PC-3 (cell line): Measurements from ENCODE around the gene TIMP2. TPM values are rescaled to one million over a fixed set of nuclear protein-coding genes. Genes with fewer than 3 reads are reported as not detected.
A peak's percentile ranks its signal among the peaks of the same experiment; 100 is the strongest.

Experiments
- ATAC-seq: fragments of 200-7000 bp; cut with Tn5 transposase; 2 replicates; pipeline ENCODE4 v1.9.1; 2020; ENCODE audit warnings: mild to moderate bottlenecking, moderate library complexity
- BruUV-seq: library from RNA; stranded (reverse); fragments of 400-500 nt; replicated peaks from 2 replicates; lab custom pipeline; 2021; lab: Mats Ljungman, UMichigan
- CTCF ChIA-PET: fragments of 300-600 bp; sonication (Branson Sonifier 250); formaldehyde crosslinking; loops from one replicate; lab custom pipeline; 2022; ENCODE audit warnings: antibody characterized with exemption; lab: Charles Lee
- POLR2A ChIA-PET: fragments of 300-600 bp; sonication (Branson Sonifier 250); formaldehyde crosslinking; loops from one replicate; lab custom pipeline; 2022; ENCODE audit warnings: antibody characterized with exemption; ENCODE audit not compliant: unreplicated experiment; lab: Charles Lee
- DNase-seq: peaks from one replicate; pipeline ENCODE4 v3.0.0-alpha.2; 2015
- H2AFZ ChIP-seq: fragments of 300-600 bp; sonication (generic); 2 replicates; pipeline ENCODE4 v1.6.0; 2016; ENCODE audit warnings: antibody characterized with exemption, low read length
- H3F3A ChIP-seq: fragments of 300-600 bp; sonication (generic); one replicate; pipeline ENCODE4 v1.6.0; 2017; ENCODE audit warnings: antibody characterized with exemption, low read length, control low read depth, mild to moderate bottlenecking; ENCODE audit not compliant: unreplicated experiment
- H3K27ac ChIP-seq: fragments of 300-600 bp; sonication (generic); 2 replicates; pipeline ENCODE4 v1.5.1; 2016; ENCODE audit warnings: mild to moderate bottlenecking, low read length
- H3K27me3 ChIP-seq: fragments of 300-600 bp; sonication (generic); 2 replicates; pipeline ENCODE4 v1.6.1; 2016; ENCODE audit warnings: low read length, mixed read lengths
- H3K36me3 ChIP-seq: fragments of 300-600 bp; sonication (generic); 2 replicates; pipeline ENCODE4 v1.6.1; 2016; ENCODE audit warnings: low read depth, mixed run types, low read length, mixed read lengths
- H3K4me1 ChIP-seq: fragments of 300-600 bp; sonication (generic); 2 replicates; pipeline ENCODE4 v1.5.1; 2016; ENCODE audit warnings: low read length; ENCODE audit not compliant: insufficient read depth
- H3K4me2 ChIP-seq: fragments of 300-600 bp; sonication (generic); 2 replicates; pipeline ENCODE4 v1.6.0; 2016; ENCODE audit warnings: low read length
- H3K4me3 ChIP-seq: fragments of 300-600 bp; sonication (generic); 2 replicates; pipeline ENCODE4 v1.5.1; 2016; ENCODE audit warnings: mild to moderate bottlenecking, low read length, mixed read lengths
- H3K79me2 ChIP-seq: fragments of 300-600 bp; sonication (generic); 2 replicates; pipeline ENCODE4 v1.6.1; 2017; ENCODE audit warnings: low read length, mixed read lengths
- H3K9ac ChIP-seq: fragments of 300-600 bp; sonication (generic); 2 replicates; pipeline ENCODE4 v1.6.0; 2016; ENCODE audit warnings: mild to moderate bottlenecking, low read length
- H3K9me2 ChIP-seq: fragments of 300-600 bp; sonication (generic); replicated peaks from 2 replicates; pipeline ENCODE4 v1.6.1; 2016; ENCODE audit warnings: mixed run types, low read length, mixed read lengths
- H3K9me3 ChIP-seq: fragments of 300-600 bp; sonication (generic); 2 replicates; pipeline ENCODE4 v1.6.1; 2016; ENCODE audit warnings: low read length, mixed read lengths
- H4K20me1 ChIP-seq: fragments of 300-600 bp; sonication (generic); 2 replicates; pipeline ENCODE4 v1.6.1; 2016; ENCODE audit warnings: low read length, mixed read lengths
- EZH2 ChIP-seq: fragments of 300-600 bp; sonication (generic); IDR thresholded peaks from one replicate; pipeline ENCODE4 v1.6.1; 2017; ENCODE audit warnings: antibody characterized with exemption, mild to moderate bottlenecking, low read length; ENCODE audit not compliant: unreplicated experiment
- EZH2phosphoT487 ChIP-seq: fragments of 300-600 bp; sonication (generic); IDR thresholded peaks from 2 replicates; pipeline ENCODE4 v1.6.1; 2018; ENCODE audit warnings: mild to moderate bottlenecking, antibody characterized with exemption, low read length, borderline replicate concordance
- intact Hi-C: fragments of 100-400 bp; cut with micrococcal nuclease; formaldehyde crosslinking; loops from 2 replicates; pipeline ENCODE4 v1.9.0; 2023
- total RNA-seq: library from RNA; depleted of rRNA; stranded (reverse); fragments of >200 nt; gene quantifications from 2 replicates; pipeline ENCODE4 v1.2.3, GENCODE V29; 2014
- TF ChIP-seq, protein P1 (sequence below): fragments of 300-600 bp; sonication (generic); conservative IDR thresholded peaks from 2 replicates; pipeline ENCODE4 v1.5.1; 2017; ENCODE audit warnings: antibody characterized with exemption, low read depth, mild to moderate bottlenecking, low read length

TIMP2 gene
- total RNA-seq, 1 experiment from 2014 or later, result 60.1 TPM

DNA sequence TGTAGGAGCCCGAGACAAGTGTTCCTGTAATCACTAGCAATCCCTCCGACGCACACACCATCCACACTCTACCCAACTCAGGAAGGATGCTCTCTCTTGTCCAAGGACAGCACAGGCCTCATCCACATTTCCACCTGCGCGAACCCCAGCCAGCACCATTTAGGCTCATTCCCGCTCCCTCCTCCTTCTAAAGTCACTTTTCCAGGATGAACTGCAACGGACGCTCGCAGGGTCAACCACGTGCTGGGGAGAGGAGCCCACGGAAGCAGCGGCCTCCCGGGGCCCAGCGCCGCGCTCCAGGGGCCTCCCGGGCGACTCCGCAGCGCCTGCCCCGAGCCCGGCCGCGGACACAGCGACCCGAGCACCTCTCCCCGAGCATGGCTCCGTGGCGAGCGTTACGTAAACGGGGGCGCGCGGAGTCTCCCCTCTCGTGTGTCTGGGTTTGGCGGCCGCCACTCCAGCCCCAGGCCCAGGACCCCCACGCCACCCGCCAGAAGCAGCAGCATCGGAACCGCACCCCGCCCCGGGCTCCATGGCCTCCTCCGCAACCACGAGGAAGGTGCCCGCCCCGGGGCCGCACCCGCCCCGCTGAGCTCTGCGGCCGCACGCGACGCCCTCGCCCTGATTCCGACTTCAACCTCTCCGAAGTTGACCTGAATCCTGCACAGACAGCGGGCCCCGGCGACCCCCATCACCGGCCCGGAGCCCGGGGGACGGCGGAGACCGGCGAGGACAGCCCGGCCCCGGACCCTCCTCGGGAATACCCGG lies 85.2 kb downstream of the TIMP2 start:
- DNase-seq, result peak; percentile 43

DNA sequence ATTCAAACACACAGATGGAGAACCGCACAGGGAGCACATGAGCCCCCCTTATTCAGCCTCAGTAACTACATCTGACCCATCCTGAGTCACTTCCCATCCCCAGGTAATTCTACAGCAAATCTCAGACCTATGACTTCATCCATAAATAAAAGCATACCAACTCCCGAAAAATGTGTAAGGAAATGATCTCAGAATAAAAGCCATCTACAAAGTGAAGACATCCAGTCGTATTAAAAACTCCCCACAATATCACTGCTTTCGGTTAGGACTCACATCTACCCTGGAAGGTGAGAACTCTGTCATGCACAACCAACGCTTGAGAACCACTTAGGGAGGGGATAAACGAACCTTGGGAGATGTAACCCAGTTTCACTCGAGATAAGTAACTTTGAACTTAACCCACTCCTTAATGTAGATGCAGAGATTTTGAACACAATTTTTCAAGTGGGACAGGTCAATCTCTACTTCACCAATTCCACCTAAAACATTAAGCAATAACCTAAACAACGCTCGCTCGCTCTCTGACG lies 85.9 kb downstream of the TIMP2 start:
- no peaks in the 10 kb centered on the region for H3K9me3 ChIP-seq
- no peaks in the 10 kb centered on the region for H3F3A ChIP-seq
- no peaks in the 10 kb centered on the region for H3K9me2 ChIP-seq
- H3K4me3 ChIP-seq, result peak overlapping the region; percentile 77
- H3K36me3 ChIP-seq, result peaks cover 34% of the 10 kb centered on the region
- POLR2A ChIA-PET, result no interaction called here
- peak overlapping the region; percentile 92 for H3K4me2 ChIP-seq
- H4K20me1 ChIP-seq, result peaks cover 36% of the 10 kb centered on the region
- peaks cover 56% of the 10 kb centered on the region for H3K79me2 ChIP-seq
- peak overlapping the region; percentile 84 for H3K27ac ChIP-seq
- DNase-seq (peak; percentile 75), ATAC-seq (peak; percentile 13)
- TF ChIP-seq EZH2 (no peak), EZH2phosphoT487 (no peak)
- TF ChIP-seq, protein P1, sequence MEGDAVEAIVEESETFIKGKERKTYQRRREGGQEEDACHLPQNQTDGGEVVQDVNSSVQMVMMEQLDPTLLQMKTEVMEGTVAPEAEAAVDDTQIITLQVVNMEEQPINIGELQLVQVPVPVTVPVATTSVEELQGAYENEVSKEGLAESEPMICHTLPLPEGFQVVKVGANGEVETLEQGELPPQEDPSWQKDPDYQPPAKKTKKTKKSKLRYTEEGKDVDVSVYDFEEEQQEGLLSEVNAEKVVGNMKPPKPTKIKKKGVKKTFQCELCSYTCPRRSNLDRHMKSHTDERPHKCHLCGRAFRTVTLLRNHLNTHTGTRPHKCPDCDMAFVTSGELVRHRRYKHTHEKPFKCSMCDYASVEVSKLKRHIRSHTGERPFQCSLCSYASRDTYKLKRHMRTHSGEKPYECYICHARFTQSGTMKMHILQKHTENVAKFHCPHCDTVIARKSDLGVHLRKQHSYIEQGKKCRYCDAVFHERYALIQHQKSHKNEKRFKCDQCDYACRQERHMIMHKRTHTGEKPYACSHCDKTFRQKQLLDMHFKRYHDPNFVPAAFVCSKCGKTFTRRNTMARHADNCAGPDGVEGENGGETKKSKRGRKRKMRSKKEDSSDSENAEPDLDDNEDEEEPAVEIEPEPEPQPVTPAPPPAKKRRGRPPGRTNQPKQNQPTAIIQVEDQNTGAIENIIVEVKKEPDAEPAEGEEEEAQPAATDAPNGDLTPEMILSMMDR, result no peak
- H3K4me1 ChIP-seq, result peaks cover 33% of the 10 kb centered on the region
- H2AFZ ChIP-seq, result no peak overlapping the region
- H3K27me3 ChIP-seq, result no peaks in the 10 kb centered on the region
- CTCF ChIA-PET, result interaction anchor here (1.2 kb wide), 1 partner anchor 14 kb away, joined by 4 read pairs; no protein-coding TSS in a partner anchor
- H3K9ac ChIP-seq, result peak overlapping the region; percentile 99
- TSS peak; percentile 59 for BruUV-seq
- intact Hi-C loops, result loop anchor here (10.0 kb wide), 1 partner anchor 54 kb away; the partner anchor contains the start of gene CYTH1

More for the DNA sequence above, 85.2 kb downstream of the TIMP2 start:
- intact Hi-C loops, result loop anchor here (2.0 to 10.0 kb wide), 3 partner anchors 23 to 93 kb away; partner anchors contain the start of gene CYTH1
- peak overlapping the region; percentile 99 for H3K9ac ChIP-seq
- peaks cover 39% of the 10 kb centered on the region for H3K4me1 ChIP-seq
- H4K20me1 ChIP-seq, result peaks cover 36% of the 10 kb centered on the region
- peak overlapping the region; percentile 84 for H3K27ac ChIP-seq
- H3F3A ChIP-seq, result no peaks in the 10 kb centered on the region
- peak overlapping the region; percentile 34; the same call in 1 of the 2 replicates for H2AFZ ChIP-seq
- TF ChIP-seq, protein P1, result no peak
- no peak for TF ChIP-seq EZH2
- H3K9me3 ChIP-seq, result no peaks in the 10 kb centered on the region
- ATAC-seq, result peak; percentile 7
- peaks cover 56% of the 10 kb centered on the region for H3K79me2 ChIP-seq
- no TSS peak for BruUV-seq
- no peaks in the 10 kb centered on the region for H3K27me3 ChIP-seq
- CTCF ChIA-PET, result no interaction called here
- POLR2A ChIA-PET, result interaction anchor here (0.6 to 0.7 kb wide), 2 partner anchors 98 to 125 kb away, joined by 3 to 4 read pairs; no protein-coding TSS in a partner anchor
- H3K4me3 ChIP-seq, result peak overlapping the region; percentile 77
- H3K9me2 ChIP-seq, result no peaks in the 10 kb centered on the region
- H3K4me2 ChIP-seq, result peak overlapping the region; percentile 92
- peaks cover 29% of the 10 kb centered on the region for H3K36me3 ChIP-seq
